Endometrium (tissue), 2 donors: ENCODE measurements around the gene EFHC1.
"Not testable (repeated sequence)": the region's sequence is repeated elsewhere in the genome, so short reads cannot be mapped to it uniquely, and the experiment has no call there.

Experiments
- FAIRE-seq: peaks from 2 replicates; lab custom pipeline; 2012; peaks lifted over from hg19 to GRCh38; lab: Jason Lieb, UNC
- donor health status: control.
- donor health status: control.

EFHC1 gene

GRCh38 chr6:52419809-52420667, at the start of gene EFHC1:
EFHC1 (plus strand) TSS chr6:52420342; CDS start chr6:52420411, 69 bp downstream.
- FAIRE-seq: peak; percentile 90

GRCh38 chr6:52371656-52372191, 48.4 kb upstream of the EFHC1 start:
- FAIRE-seq: no peak

GRCh38 chr6:52373151-52373690, 46.9 kb upstream of the EFHC1 start:
- no peak for FAIRE-seq

- no peak for FAIRE-seq
Observed at GRCh38 chr6:52374247-52374646, 45.9 kb upstream of the EFHC1 start.

- no peak for FAIRE-seq
Observed at GRCh38 chr6:52375780-52376556, 44.2 kb upstream of the EFHC1 start.

- no peak for FAIRE-seq
Observed at GRCh38 chr6:52376763-52377162, 43.4 kb upstream of the EFHC1 start.

- FAIRE-seq: no peak
Observed at GRCh38 chr6:52377538-52378221, 42.5 kb upstream of the EFHC1 start.

GRCh38 chr6:52381249-52381648, 38.9 kb upstream of the EFHC1 start:
- no peak for FAIRE-seq

- FAIRE-seq: no peak
Observed at GRCh38 chr6:52384145-52384766, 35.9 kb upstream of the EFHC1 start.

GRCh38 chr6:52385074-52385473, 35.1 kb upstream of the EFHC1 start:
- FAIRE-seq: no peak

- not testable (repeated sequence) for FAIRE-seq
Observed at GRCh38 chr6:52388119-52388518, 32.0 kb upstream of the EFHC1 start.

GRCh38 chr6:52388790-52389189, 31.4 kb upstream of the EFHC1 start:
- FAIRE-seq: no peak

GRCh38 chr6:52389264-52389625, 30.9 kb upstream of the EFHC1 start:
- FAIRE-seq: no peak

- FAIRE-seq: no peak
Observed at GRCh38 chr6:52389626-52390360, 30.3 kb upstream of the EFHC1 start.

GRCh38 chr6:52390361-52390727, 29.8 kb upstream of the EFHC1 start:
- no peak for FAIRE-seq

GRCh38 chr6:52391599-52391998, 28.5 kb upstream of the EFHC1 start:
- FAIRE-seq: no peak

- FAIRE-seq: no peak
Observed at GRCh38 chr6:52392944-52393343, 27.2 kb upstream of the EFHC1 start.

- FAIRE-seq: no peak
Observed at GRCh38 chr6:52393780-52394179, 26.4 kb upstream of the EFHC1 start.

- no peak for FAIRE-seq
Observed at GRCh38 chr6:52394251-52394666, 25.9 kb upstream of the EFHC1 start.

- no peak for FAIRE-seq
Observed at GRCh38 chr6:52395969-52396368, 24.2 kb upstream of the EFHC1 start.
